Activated CD8-positive, alpha-beta memory T cell treated with anti-CD3 and anti-CD28 coated beads for 48 hours (primary cell): ENCODE results near the gene ARL15.

Experiments used
- DNase-seq, 3 experiments: peaks; one replicate each; pipeline ENCODE4 v3.0.0-alpha.2; 2020; ENCODE audit warnings: low read depth in 2 of 3, low spot score in 2 of 3

Gene ARL15

GRCh38 chr5:54162184-54162583 is 148.2 kb downstream of the ARL15 start:
- no peak for DNase-seq

GRCh38 chr5:54160329-54160728 is 150.0 kb downstream of the ARL15 start:
- no peak for DNase-seq

- DNase-seq = no peak
Measured at GRCh38 chr5:54159893-54160195, 150.5 kb downstream of the ARL15 start.

- no peak for DNase-seq
Measured at GRCh38 chr5:54159153-54159892, 151.1 kb downstream of the ARL15 start.

- no peak for DNase-seq
Measured at GRCh38 chr5:54156577-54156976, 153.8 kb downstream of the ARL15 start.

- no peak for DNase-seq
Measured at GRCh38 chr5:54150841-54151240, 159.5 kb downstream of the ARL15 start.

- no peak for DNase-seq
Measured at GRCh38 chr5:54148858-54149257, 161.5 kb downstream of the ARL15 start.

GRCh38 chr5:54148067-54148845 is 162.1 kb downstream of the ARL15 start:
- no peak for DNase-seq

- DNase-seq = no peak
Measured at GRCh38 chr5:54146916-54147315, 163.5 kb downstream of the ARL15 start.

GRCh38 chr5:54146390-54146789 is 164.0 kb downstream of the ARL15 start:
- DNase-seq = no peak

- DNase-seq = no peak
Measured at GRCh38 chr5:54140247-54140840, 170.0 kb downstream of the ARL15 start.

GRCh38 chr5:54136516-54137440 is 173.6 kb downstream of the ARL15 start:
- no peak for DNase-seq

GRCh38 chr5:54135042-54135441 is 175.3 kb downstream of the ARL15 start:
- DNase-seq = no peak

- no peak for DNase-seq
Measured at GRCh38 chr5:54133917-54134316, 176.5 kb downstream of the ARL15 start.

GRCh38 chr5:54120473-54120872 is 189.9 kb downstream of the ARL15 start:
- no peak for DNase-seq

GRCh38 chr5:54117957-54118356 is 192.4 kb downstream of the ARL15 start:
- no peak for DNase-seq

- DNase-seq = no peak
Measured at GRCh38 chr5:54115735-54116403, 194.5 kb downstream of the ARL15 start.

GRCh38 chr5:54113060-54113459 is 197.3 kb downstream of the ARL15 start:
- DNase-seq = no peak

GRCh38 chr5:54109626-54110330 is 200.6 kb downstream of the ARL15 start:
- no peak for DNase-seq

- DNase-seq = no peak
Measured at GRCh38 chr5:54108136-54108535, 202.2 kb downstream of the ARL15 start.
